ENCODE data around the gene KIF1C.

The KIF1C gene

DNA sequence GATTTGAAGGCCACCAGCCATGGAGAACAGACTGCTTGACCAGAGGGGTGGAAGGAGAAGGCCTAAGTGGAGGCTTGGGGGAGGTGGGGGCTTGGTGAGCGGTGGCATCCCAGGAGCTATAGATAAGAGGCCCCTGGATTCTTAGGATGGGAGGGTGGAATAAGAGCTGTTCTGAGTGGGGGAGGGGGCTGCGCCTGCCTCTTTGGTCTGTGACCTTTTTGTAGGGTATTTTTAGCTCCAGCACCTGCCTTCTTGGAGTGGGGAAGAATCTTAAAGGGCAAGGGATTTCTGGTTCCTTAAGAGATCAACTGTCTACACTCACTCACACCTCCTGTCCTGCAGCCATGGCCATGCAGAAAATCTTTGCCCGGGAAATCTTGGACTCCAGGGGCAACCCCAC is 46.3 kb upstream of the KIF1C start:
- no peak overlapping the region; the same call in 1 of the 2 replicates for H3K27ac ChIP-seq
- TF ChIP-seq, protein P1, sequence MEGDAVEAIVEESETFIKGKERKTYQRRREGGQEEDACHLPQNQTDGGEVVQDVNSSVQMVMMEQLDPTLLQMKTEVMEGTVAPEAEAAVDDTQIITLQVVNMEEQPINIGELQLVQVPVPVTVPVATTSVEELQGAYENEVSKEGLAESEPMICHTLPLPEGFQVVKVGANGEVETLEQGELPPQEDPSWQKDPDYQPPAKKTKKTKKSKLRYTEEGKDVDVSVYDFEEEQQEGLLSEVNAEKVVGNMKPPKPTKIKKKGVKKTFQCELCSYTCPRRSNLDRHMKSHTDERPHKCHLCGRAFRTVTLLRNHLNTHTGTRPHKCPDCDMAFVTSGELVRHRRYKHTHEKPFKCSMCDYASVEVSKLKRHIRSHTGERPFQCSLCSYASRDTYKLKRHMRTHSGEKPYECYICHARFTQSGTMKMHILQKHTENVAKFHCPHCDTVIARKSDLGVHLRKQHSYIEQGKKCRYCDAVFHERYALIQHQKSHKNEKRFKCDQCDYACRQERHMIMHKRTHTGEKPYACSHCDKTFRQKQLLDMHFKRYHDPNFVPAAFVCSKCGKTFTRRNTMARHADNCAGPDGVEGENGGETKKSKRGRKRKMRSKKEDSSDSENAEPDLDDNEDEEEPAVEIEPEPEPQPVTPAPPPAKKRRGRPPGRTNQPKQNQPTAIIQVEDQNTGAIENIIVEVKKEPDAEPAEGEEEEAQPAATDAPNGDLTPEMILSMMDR (conservative IDR thresholded peaks at IDR 0.05) = no peak

DNA sequence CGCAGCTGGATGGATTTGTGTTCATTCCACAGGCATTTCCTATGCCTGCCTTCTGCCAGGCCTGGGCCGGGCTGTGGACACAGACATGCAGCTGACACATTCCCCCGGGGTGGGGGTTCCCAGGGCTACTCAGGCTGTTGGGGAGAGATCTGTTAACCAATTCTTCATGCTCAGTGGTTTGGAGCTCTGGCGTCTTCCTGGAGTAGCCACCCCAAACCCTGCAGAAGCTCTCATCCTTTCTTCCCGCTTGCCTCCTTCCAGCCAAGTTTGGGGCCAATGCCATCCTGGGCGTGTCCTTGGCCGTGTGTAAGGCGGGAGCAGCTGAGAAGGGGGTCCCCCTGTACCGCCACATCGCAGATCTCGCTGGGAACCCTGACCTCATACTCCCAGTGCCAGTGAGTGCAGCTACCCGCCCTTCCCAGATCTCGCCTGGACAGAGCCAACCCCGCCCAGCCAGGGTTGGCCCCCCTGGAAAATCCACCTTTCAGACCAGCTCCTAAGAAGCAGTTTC is 44.2 kb upstream of the KIF1C start:
- TF ChIP-seq, protein P1 (conservative IDR thresholded peaks at IDR 0.05) = no peak
- TF ChIP-seq ZFX (IDR thresholded peaks at IDR 0.05) = no peak
- H3K27ac ChIP-seq = no peak overlapping the region

DNA sequence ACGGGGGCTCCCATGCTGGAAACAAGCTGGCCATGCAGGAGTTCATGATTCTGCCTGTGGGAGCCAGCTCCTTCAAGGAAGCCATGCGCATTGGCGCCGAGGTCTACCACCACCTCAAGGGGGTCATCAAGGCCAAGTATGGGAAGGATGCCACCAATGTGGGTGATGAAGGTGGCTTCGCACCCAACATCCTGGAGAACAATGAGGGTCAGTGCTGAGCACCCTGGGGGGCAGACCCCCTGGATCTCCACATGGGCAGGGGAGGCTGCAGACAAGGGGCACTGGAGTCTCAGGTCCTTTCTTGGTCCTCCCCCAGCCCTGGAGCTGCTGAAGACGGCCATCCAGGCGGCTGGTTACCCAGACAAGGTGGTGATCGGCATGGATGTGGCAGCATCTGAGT is 42.7 kb upstream of the KIF1C start:
- H3K27ac ChIP-seq = no peak overlapping the region
- TF ChIP-seq, protein P1 (conservative IDR thresholded peaks at IDR 0.05) = no peak
- TF ChIP-seq ZFX (IDR thresholded peaks at IDR 0.05) = no peak

DNA sequence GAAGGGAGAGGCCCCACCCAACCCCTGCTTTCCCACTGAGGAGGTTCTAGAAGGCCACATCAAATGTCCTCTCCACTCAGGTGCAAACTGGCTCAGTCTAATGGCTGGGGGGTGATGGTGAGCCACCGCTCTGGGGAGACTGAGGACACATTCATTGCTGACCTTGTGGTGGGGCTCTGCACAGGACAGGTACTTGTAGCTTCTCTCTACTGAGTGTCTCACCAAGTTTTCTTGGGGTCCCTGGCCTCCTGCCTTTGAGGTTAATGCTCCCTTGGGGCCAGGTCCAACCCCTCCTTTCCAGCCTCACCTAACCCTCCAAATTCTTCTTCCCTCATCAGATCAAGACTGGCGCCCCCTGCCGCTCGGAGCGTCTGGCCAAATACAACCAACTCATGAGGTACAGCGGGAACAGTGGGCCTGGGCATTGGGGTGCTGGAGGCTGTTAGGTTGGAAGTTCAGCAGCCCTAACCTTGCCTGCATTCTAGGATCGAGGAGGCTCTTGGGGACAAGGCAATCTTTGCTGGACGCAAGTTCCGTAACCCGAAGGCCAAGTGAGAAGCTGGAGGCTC is 41.2 kb upstream of the KIF1C start:
- TF ChIP-seq ZFX (IDR thresholded peaks at IDR 0.05) = no peak
- TF ChIP-seq, protein P1 (conservative IDR thresholded peaks at IDR 0.05) = no peak
- H3K27ac ChIP-seq = no peak overlapping the region

DNA sequence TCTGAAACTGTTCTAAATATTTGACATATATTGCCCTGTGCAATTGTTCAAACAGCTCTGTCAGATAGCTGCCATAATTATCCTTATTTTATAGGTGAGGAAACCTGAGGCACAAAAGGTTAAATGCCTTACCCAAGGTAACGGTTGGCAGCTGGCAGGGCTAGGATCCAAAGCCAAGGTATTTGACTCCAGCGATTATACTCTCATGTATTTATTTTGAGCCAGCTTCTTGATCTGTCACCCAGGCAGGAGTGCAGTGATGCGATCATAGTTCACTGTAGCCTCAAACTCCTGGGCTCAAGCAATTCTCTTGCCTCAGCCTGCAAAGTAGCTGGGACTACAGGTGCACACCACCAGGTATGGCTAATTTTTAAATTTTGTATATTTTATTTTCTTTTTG is 39.6 kb upstream of the KIF1C start:
- TF ChIP-seq, protein P1 (conservative IDR thresholded peaks at IDR 0.05) = no peak
- TF ChIP-seq ZFX (IDR thresholded peaks at IDR 0.05) = no peak
- H3K27ac ChIP-seq = no peak overlapping the region

DNA sequence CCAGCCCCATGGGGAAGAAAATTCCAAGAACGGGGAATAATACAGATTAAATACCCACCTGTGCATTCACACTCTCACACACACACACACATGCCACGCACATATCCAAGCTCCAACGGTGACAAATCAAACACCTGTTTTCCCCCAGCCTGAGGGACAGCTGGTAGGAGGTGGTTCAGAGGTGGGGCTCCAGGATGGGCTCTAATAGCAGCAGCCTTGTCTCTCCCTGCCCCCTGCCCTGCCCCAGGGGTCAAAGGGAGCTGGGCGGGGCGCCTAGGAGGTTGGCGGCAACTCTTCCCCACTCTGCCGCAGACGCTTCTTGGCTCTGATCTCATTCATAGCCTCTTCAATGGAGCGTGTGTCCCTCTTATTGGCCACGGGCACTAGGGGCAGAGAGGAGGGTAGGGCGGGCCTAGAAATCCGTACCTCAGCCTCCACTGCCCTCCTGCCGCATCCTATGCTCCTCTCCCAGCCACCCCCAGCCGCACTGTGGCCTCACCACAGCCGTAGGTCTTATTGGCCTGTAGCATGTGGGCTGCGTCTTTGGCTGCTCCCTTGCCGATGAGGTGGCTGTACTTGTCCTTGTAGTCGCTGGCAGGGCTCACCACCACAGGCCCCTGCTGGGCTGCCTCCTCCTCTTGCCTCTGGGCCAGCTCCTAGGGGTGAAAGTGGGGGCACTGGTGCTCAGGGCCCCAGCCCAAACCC is 38.3 kb upstream of the KIF1C start:
- no peak overlapping the region for H3K27ac ChIP-seq
- TF ChIP-seq ZFX (IDR thresholded peaks at IDR 0.05) = no peak
- TF ChIP-seq, protein P1 (conservative IDR thresholded peaks at IDR 0.05) = no peak

DNA sequence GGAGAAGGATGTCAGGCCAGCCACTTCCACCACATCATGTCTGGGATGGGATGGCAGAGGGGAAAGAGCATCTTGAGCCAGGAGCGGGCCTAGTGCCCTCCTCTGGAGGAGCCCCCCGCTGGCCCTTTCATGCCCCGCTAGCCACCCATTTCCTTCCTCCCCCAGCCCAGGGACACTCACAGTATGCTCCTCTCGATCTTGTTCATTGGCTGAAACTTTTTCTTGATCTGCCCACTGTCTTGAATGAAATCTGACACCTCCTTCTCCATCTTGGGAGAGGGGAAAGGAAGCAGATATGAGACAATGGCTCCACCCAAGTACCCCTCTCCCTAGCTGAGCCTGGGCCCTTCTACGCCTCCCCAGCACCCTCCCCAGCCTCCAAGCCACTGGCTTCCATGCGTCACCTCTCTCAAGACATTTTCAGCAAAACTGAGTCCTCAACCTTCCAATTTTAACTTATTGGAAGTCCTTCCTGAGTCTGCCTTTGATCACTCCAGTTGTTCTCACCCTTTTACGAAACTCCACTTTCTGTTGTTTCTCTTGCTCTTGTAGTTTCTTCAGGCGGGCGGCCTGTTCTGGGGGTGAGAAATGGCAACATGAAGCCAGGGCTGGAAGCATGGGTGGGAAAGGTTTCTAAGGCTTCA is 37.3 kb upstream of the KIF1C start:
- no peak for TF ChIP-seq ZFX (IDR thresholded peaks at IDR 0.05)
- TF ChIP-seq, protein P1 (conservative IDR thresholded peaks at IDR 0.05) = no peak
- H3K27ac ChIP-seq = no peak overlapping the region

Measured in C4-2B (cell line).